ENCODE results near the gene GLCCI1.

DNA sequence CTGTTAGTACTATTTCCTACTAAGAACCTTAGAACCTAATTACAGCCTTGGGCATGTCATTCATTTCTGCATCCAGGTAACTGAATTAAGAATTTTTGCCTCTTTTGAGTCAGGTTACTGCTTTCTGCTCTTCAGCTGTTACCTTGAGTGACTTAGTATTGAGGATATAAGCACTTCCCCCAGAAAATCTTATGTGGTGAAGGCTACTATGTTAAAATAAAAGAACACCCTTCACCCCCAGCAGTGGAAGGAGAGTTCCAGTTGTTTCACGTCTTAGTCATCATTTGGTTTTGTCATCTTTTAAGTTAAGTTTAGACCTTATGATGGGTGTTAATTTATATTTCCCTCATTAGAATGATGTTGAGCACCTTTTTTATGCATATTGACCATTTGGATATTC, 82.8 kb downstream of the GLCCI1 start:
- TF ChIP-seq, protein P1, sequence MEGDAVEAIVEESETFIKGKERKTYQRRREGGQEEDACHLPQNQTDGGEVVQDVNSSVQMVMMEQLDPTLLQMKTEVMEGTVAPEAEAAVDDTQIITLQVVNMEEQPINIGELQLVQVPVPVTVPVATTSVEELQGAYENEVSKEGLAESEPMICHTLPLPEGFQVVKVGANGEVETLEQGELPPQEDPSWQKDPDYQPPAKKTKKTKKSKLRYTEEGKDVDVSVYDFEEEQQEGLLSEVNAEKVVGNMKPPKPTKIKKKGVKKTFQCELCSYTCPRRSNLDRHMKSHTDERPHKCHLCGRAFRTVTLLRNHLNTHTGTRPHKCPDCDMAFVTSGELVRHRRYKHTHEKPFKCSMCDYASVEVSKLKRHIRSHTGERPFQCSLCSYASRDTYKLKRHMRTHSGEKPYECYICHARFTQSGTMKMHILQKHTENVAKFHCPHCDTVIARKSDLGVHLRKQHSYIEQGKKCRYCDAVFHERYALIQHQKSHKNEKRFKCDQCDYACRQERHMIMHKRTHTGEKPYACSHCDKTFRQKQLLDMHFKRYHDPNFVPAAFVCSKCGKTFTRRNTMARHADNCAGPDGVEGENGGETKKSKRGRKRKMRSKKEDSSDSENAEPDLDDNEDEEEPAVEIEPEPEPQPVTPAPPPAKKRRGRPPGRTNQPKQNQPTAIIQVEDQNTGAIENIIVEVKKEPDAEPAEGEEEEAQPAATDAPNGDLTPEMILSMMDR (IDR thresholded peaks at IDR 0.05), result no peak
- TF ChIP-seq POLR2AphosphoS5 (IDR thresholded peaks at IDR 0.05) (no peak), POLR2A (IDR thresholded peaks at IDR 0.05) (no peak), EP300 (IDR thresholded peaks at IDR 0.05; ENCODE audit: low read depth) (no peak)

Data from transverse colon (tissue), 4 donors.